GM21423 (cell line): ENCODE measurements around the gene LCN9.
"Not testable (repeated sequence)": the region's sequence is repeated elsewhere in the genome, so short reads cannot be mapped to it uniquely, and the experiment has no call there.

Experiments
- ATAC-seq: cut with Tn5 transposase; IDR thresholded peaks from one replicate; pipeline ENCODE4 v1.9.1; 2021; ENCODE audit warnings: mild to moderate bottlenecking, moderate library complexity; ENCODE audit not compliant: unreplicated experiment

The LCN9 gene

GRCh38 chr9:135670721-135671590, 7.8 kb downstream of the LCN9 start:
- no peak for ATAC-seq

GRCh38 chr9:135671591-135672041, 8.5 kb downstream of the LCN9 start:
- no peak for ATAC-seq

- not testable (repeated sequence) for ATAC-seq
These were observed 9.7 kb downstream of the LCN9 start for GRCh38 chr9:135672786-135673185.

GRCh38 chr9:135673941-135674340, 10.8 kb downstream of the LCN9 start:
- ATAC-seq = no peak

GRCh38 chr9:135674977-135675376, 11.9 kb downstream of the LCN9 start:
- no peak for ATAC-seq

- ATAC-seq = no peak
These were observed 13.8 kb downstream of the LCN9 start for GRCh38 chr9:135676891-135677290.

- ATAC-seq = no peak
These were observed 14.6 kb downstream of the LCN9 start for GRCh38 chr9:135677641-135678168.

- ATAC-seq = no peak
These were observed 15.3 kb downstream of the LCN9 start for GRCh38 chr9:135678236-135679017.

GRCh38 chr9:135680056-135680455, 16.9 kb downstream of the LCN9 start:
- ATAC-seq = no peak

- ATAC-seq = no peak
These were observed 18.1 kb downstream of the LCN9 start for GRCh38 chr9:135681161-135681560.

GRCh38 chr9:135683401-135684034, 20.4 kb downstream of the LCN9 start:
- no peak for ATAC-seq

- no peak for ATAC-seq
These were observed 21.6 kb downstream of the LCN9 start for GRCh38 chr9:135684691-135685090.

GRCh38 chr9:135687216-135687615, 24.1 kb downstream of the LCN9 start:
- no peak for ATAC-seq

- ATAC-seq = no peak
These were observed 25.9 kb downstream of the LCN9 start for GRCh38 chr9:135689011-135689410.

- no peak for ATAC-seq
These were observed 27.9 kb downstream of the LCN9 start for GRCh38 chr9:135690836-135691570.

- no peak for ATAC-seq
These were observed 29.3 kb downstream of the LCN9 start for GRCh38 chr9:135692410-135692809.

- no peak for ATAC-seq
These were observed 30.2 kb downstream of the LCN9 start for GRCh38 chr9:135693265-135693664.

- no peak for ATAC-seq
These were observed 30.7 kb downstream of the LCN9 start for GRCh38 chr9:135693771-135694170.

- no peak for ATAC-seq
These were observed 31.3 kb downstream of the LCN9 start for GRCh38 chr9:135694414-135694813.

GRCh38 chr9:135695036-135695435, 31.9 kb downstream of the LCN9 start:
- ATAC-seq = no peak

GRCh38 chr9:135695642-135696041, 32.5 kb downstream of the LCN9 start:
- ATAC-seq = no peak
